Kidney epithelial cell (primary cell): ENCODE data around the gene ACOT7. TPM values are rescaled to one million over a fixed set of nuclear protein-coding genes. Genes with fewer than 3 reads are reported as not detected.
"Not testable (repeated sequence)": the region's sequence is repeated elsewhere in the genome, so short reads cannot be mapped to it uniquely, and the experiment has no call there.

Experiments
- DNase-seq: peaks from one replicate; pipeline ENCODE4 v3.0.0-alpha.2; 2010; ENCODE audit warnings: low read depth
- H3K27me3 ChIP-seq: 2 replicates; pipeline ENCODE4 v1.6.0; 2011; ENCODE audit warnings: low read length; ENCODE audit not compliant: control insufficient read depth, insufficient read depth
- H3K36me3 ChIP-seq: 2 replicates; pipeline ENCODE4 v1.5.1; 2011; ENCODE audit warnings: low read length; ENCODE audit not compliant: control insufficient read depth, insufficient read depth
- H3K4me3 ChIP-seq: 2 replicates; pipeline ENCODE4 v1.5.1; 2011; ENCODE audit warnings: low read depth, mild to moderate bottlenecking, control low read depth, low read length
- total RNA-seq: library from RNA; depleted of rRNA; stranded (reverse); fragments of >200 nt; gene quantifications from 2 replicates; pipeline ENCODE4 v1.2.3, GENCODE V29; 2015
- TF ChIP-seq, protein P1 (sequence below): IDR thresholded peaks from 2 replicates; pipeline ENCODE4 v1.5.1; 2011; ENCODE audit warnings: mild to moderate bottlenecking, moderate library complexity, low read length, control low read depth, inconsistent platforms; ENCODE audit not compliant: insufficient read depth, poor library complexity, severe bottlenecking

The ACOT7 gene
- total RNA-seq, 1 donor from 2014 or later = 79.8 TPM

- peaks cover 31% of the 10 kb centered on the region for H3K27me3 ChIP-seq
- DNase-seq = no peak
- TF ChIP-seq, protein P1, sequence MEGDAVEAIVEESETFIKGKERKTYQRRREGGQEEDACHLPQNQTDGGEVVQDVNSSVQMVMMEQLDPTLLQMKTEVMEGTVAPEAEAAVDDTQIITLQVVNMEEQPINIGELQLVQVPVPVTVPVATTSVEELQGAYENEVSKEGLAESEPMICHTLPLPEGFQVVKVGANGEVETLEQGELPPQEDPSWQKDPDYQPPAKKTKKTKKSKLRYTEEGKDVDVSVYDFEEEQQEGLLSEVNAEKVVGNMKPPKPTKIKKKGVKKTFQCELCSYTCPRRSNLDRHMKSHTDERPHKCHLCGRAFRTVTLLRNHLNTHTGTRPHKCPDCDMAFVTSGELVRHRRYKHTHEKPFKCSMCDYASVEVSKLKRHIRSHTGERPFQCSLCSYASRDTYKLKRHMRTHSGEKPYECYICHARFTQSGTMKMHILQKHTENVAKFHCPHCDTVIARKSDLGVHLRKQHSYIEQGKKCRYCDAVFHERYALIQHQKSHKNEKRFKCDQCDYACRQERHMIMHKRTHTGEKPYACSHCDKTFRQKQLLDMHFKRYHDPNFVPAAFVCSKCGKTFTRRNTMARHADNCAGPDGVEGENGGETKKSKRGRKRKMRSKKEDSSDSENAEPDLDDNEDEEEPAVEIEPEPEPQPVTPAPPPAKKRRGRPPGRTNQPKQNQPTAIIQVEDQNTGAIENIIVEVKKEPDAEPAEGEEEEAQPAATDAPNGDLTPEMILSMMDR = no peak
- no peak overlapping the region for H3K4me3 ChIP-seq
- H3K36me3 ChIP-seq = no peaks in the 10 kb centered on the region
Observed at GRCh38 chr1:6435547-6435946, 42.0 kb upstream of the ACOT7 start.

- TF ChIP-seq, protein P1 = no peak
- no peak for DNase-seq
- Histone ChIP-seq H3K4me3 (no peak overlapping the region), H3K36me3 (no peaks in the 10 kb centered on the region), H3K27me3 (peaks cover 31% of the 10 kb centered on the region)
Observed at GRCh38 chr1:6435129-6435528, 41.6 kb upstream of the ACOT7 start.

DNA sequence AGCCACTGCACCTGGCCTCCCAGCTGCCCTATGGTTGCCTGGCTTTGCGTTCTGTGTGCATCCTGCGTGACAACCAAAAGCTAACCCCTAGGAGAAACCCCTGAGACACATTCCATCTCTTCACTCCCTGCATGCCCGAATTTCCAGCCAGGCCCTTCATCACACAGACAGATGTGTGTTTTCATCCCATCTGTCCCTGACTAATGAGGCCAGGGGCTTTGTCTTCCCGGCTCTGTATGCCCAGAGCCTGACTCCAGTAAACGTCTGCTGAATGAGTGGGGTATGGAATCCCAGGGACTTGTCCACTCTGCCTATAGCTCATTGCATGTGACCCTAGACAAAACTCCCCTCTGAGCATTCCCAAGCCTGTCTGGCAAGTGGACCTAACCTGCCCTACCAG, 40.6 kb upstream of the ACOT7 start:
- H3K4me3 ChIP-seq = no peak overlapping the region
- DNase-seq = no peak
- peaks cover 33% of the 10 kb centered on the region for H3K27me3 ChIP-seq
- H3K36me3 ChIP-seq = no peaks in the 10 kb centered on the region
- TF ChIP-seq, protein P1 = no peak

- peaks cover 32% of the 10 kb centered on the region for H3K27me3 ChIP-seq
- not testable (repeated sequence) for H3K36me3 ChIP-seq, DNase-seq, H3K4me3 ChIP-seq
Observed at GRCh38 chr1:6431645-6432579, 38.3 kb upstream of the ACOT7 start.

- peaks cover 44% of the 10 kb centered on the region for H3K27me3 ChIP-seq
- not testable (repeated sequence) for DNase-seq, H3K4me3 ChIP-seq, H3K36me3 ChIP-seq
Observed at GRCh38 chr1:6429660-6430411, 36.3 kb upstream of the ACOT7 start.

DNA sequence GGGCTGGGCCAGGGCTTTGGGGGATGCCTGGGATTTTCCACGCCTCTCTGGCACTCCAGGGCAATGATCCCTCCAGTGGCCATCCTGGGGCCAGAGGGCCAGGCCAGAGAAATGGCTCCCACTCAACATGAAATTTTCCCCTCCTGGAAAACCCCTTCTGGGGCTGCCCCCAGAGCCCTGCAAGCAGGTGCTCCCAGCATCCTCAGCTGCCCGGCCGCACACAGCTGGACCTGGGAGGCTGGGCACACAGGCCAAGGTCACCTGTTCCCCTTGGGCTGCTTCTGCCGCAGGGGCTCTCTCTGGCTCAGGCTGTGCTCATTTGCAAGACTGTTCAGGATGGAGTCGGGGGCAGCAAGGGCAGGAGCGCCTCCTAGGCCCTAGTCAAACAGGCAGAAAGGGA, 34.9 kb upstream of the ACOT7 start:
- DNase-seq, H3K4me3 ChIP-seq, H3K36me3 ChIP-seq: not testable (repeated sequence)
- H3K27me3 ChIP-seq = peaks cover 51% of the 10 kb centered on the region
